ENCODE data around the gene PALMD. TPM values are rescaled to one million over a fixed set of nuclear protein-coding genes. Genes with fewer than 3 reads are reported as not detected.
A peak's percentile ranks its signal among the peaks of the same experiment; 100 is the strongest.

PALMD gene
- total and polyA plus RNA-seq, 2 of the 8 experiments (the other 6 are each of a cell fraction or from before 2014, with no cell fraction given), result not detected

DNA sequence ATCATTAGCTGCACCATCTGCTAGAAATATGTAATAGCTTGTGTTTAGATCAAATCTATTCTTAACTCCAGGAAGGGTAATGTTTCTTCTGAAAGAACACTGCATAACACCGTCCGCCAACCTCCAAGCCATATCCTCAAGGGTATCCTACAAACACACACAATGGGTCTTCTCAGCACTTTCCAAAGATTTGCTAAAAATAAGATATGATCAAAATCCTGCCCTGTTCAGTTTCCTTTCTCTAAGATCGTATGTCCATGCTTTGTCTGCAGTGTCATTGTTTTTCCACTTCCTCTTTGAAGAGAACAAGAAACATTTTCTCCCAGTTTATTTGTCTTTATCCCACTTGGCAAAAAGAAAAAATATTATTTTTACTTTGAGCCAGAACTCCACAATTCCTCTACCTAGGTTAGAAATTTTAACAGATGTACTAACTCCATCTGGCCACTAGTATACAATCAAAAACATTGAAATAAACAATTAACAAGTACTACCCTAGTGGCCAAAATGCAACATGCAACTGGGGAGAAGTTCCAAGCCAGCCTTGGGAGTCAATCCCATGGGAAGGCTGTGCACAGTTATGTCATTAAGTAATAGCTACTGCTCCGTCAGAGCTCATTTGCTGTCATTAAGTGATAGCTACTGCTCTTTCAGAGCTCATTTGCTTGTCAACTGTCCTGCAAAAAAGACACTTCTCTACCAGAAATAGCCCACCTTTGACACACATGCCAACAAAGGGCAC is 82.8 kb downstream of the PALMD start:
- Histone ChIP-seq H3K27me3 (replicated peaks in 1 of 4; ENCODE audit: control insufficient read depth in 3 of 4, extremely low read depth in 1 of 4, insufficient read depth in 3 of 4, low read length in 3 of 4) (no peaks in the 10 kb centered on the region), H3K23ac (ENCODE audit: insufficient read length) (no peak overlapping the region), H3K56ac (replicated peaks; ENCODE audit: insufficient read length, low read depth, low read length) (no peak overlapping the region), H2BK12ac (ENCODE audit: low read depth, low read length) (no peak overlapping the region), H2BK120ac (replicated peaks; ENCODE audit: low read depth, low read length) (no peak overlapping the region), H3K14ac (ENCODE audit: insufficient read length) (no peak overlapping the region), H2BK20ac (ENCODE audit: low read length) (no peak overlapping the region), H4K5ac (ENCODE audit: insufficient read length, low read depth, low read length) (no peak overlapping the region), H3K27ac (ENCODE audit: low read depth, low read length) (no peak overlapping the region), H3K79me2 (ENCODE audit: control insufficient read depth in 1 of 2, insufficient read depth in 2 of 2, low read length in 2 of 2) (no peaks in the 10 kb centered on the region), H4K8ac (ENCODE audit: extremely low read depth, insufficient read depth, low read length) (no peak overlapping the region), H4K20me1 (replicated peaks in 1 of 2; ENCODE audit: control insufficient read depth in 1 of 2, insufficient read depth in 2 of 2, low read length in 2 of 2) (no peaks in the 10 kb centered on the region), H3K4ac (replicated peaks; ENCODE audit: insufficient read length, low read depth, low read length) (no peak overlapping the region), H3K9me3 (ENCODE audit: insufficient read depth in 2 of 2, low read depth in 1 of 2, low read length in 1 of 2) (no peaks in the 10 kb centered on the region), H2AK5ac (ENCODE audit: low read depth, low read length) (no peak overlapping the region), H3K4me2 (ENCODE audit: insufficient read depth in 1 of 2, low read depth in 2 of 2, low read length in 2 of 2) (no peak overlapping the region), H3K36me3 (ENCODE audit: control insufficient read depth in 2 of 4, insufficient read depth in 4 of 4, low read length in 3 of 4) (no peaks in the 10 kb centered on the region), H3K79me1 (ENCODE audit: low read depth, low read length) (no peaks in the 10 kb centered on the region), H3K23me2 (ENCODE audit: low read depth, low read length) (no peaks in the 10 kb centered on the region), H3K4me1 (replicated peaks in 1 of 4; ENCODE audit: control insufficient read depth in 3 of 4, insufficient read depth in 4 of 4, low read length in 3 of 4) (peaks cover 0 to 9% (median 7%) of the 10 kb centered on the region in 4 experiments; a peak in 5 of 7 replicates), H3K18ac (ENCODE audit: extremely low read depth, low read length) (no peak overlapping the region), H4K91ac (replicated peaks; ENCODE audit: insufficient read length, low read length) (no peak overlapping the region), H3K4me3 (ENCODE audit: extremely low read depth in 1 of 4, insufficient read depth in 2 of 4, low read depth in 3 of 4, low read length in 4 of 4) (no peak overlapping the region), H3K9ac (replicated peaks in 1 of 4; ENCODE audit: extremely low read depth in 1 of 4, low read depth in 3 of 4, low read length in 3 of 4) (no peak overlapping the region), H2BK15ac (ENCODE audit: low read length) (no peak overlapping the region), H2BK5ac (ENCODE audit: low read depth, low read length) (no peak overlapping the region), H2AFZ (ENCODE audit: low read length) (no peak overlapping the region)
- DNase-seq (ENCODE audit: low read depth in 1 of 2, low spot score in 2 of 2) (no peak), FAIRE-seq (peak; percentile 57)
- ChIA-PET CTCF (ENCODE audit: partially characterized antibody) (interaction anchor here (0.6 to 5.3 kb wide), 24 partner anchors 12 to 917 kb away, joined by 3 to 53 read pairs (median 4); partner anchors contain the start of genes FRRS1 and PALMD), POLR2A (ENCODE audit: partially characterized antibody) (interaction anchor here (0.7 kb wide), 1 partner anchor 14 kb away, joined by 3 read pairs; no protein-coding TSS in a partner anchor)
- WGBS, 2 experiments (ENCODE audit: extremely low coverage in 1 of 2, insufficient coverage in 1 of 2, insufficient read length in 1 of 2, insufficient replicate concordance in 2 of 2, low coverage in 1 of 2, low lambda C conversion rate in 2 of 2, missing lambda C conversion rate in 1 of 2), result 96% methylated on average over 4 of the region's 4 CpGs; no CpG with 5 or more reads in 1 of the 2 experiments
- TF ChIP-seq TAF7 (optimal IDR thresholded peaks at IDR 0.05; ENCODE audit: borderline replicate concordance, low read depth, low read length), result no peak
- TF ChIP-seq HDAC2 (IDR thresholded peaks at IDR 0.05; ENCODE audit: borderline replicate concordance in 1 of 2, low read depth in 2 of 2, low read length in 2 of 2), result no peak
- TF ChIP-seq CREB1 (IDR thresholded peaks at IDR 0.05), result no peak
- TF ChIP-seq CBX8 (IDR thresholded peaks at IDR 0.05; ENCODE audit: borderline replicate concordance, low read depth, low read length), result no peak
- TF ChIP-seq EZH2 (IDR thresholded peaks at IDR 0.05; ENCODE audit: low read depth, low read length, severe bottlenecking), result no peak
- no peak for TF ChIP-seq CHD1 (IDR thresholded peaks at IDR 0.05; ENCODE audit: low read depth, low read length)
- no peak for TF ChIP-seq KDM5A (IDR thresholded peaks at IDR 0.05; ENCODE audit: low read length)
- no peak for TF ChIP-seq EGR1 (IDR thresholded peaks at IDR 0.05; ENCODE audit: borderline replicate concordance, low read depth, low read length)
- no peak for TF ChIP-seq JUN (IDR thresholded peaks at IDR 0.05; ENCODE audit: low read depth, low read length)
- TF ChIP-seq BCL11A (IDR thresholded peaks at IDR 0.05; ENCODE audit: low read depth in 2 of 2, low read length in 2 of 2), result no peak
- TF ChIP-seq RAD21 (IDR thresholded peaks at IDR 0.05 in 1 of 2, conservative IDR thresholded peaks at IDR 0.05 in 1 of 2; ENCODE audit: low read depth in 2 of 2, low read length in 2 of 2), result peak in 1 of 2 experiments; percentile 8; a peak in 1 of 4 replicates
